ENCODE results near the gene IFT22.
"Not testable (repeated sequence)": the region's sequence is repeated elsewhere in the genome, so short reads cannot be mapped to it uniquely, and the experiment has no call there.

The IFT22 gene

DNA sequence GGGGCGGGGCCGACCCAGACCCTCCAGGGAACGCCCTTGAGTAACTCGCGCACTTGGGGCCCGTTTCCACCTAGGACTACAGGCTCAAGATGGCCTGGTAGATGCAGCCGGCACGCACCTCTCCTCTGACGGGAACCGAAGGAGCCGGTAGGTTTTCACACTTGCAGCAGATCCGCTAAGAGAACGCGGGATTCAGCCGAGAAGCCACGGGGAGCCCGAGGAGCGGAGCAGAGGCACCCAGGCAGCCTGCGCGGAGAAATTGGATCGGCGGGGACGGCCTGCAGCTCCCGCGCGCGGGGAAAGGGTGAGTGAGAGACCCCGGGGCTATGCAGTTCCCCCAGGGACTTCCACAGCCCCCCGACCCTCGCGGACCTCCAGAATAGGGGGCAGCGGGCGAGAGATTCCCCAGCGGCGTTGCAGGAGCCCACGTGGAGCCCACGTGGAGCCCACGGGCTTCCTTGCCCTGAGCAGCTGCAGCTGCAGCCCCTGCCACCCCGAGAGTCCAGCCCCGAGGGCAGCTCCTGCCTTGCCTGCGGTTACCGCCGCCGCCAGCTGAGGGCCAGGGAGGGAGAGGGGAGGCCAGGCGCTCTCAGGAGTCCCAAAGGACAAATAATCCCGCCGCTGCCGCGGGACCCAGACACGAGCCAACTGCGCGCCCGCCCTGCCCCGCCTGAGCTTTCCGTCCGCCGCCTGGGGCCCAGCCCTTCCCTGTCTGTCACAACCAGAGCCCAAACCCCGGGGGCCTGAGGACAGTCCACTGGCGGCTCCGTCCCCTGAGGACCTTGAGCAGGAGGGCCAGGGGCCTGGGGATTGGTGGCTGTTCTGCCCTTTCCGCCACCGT lies 13.1 kb downstream of the IFT22 start:
- DNase-seq = no peak

DNA sequence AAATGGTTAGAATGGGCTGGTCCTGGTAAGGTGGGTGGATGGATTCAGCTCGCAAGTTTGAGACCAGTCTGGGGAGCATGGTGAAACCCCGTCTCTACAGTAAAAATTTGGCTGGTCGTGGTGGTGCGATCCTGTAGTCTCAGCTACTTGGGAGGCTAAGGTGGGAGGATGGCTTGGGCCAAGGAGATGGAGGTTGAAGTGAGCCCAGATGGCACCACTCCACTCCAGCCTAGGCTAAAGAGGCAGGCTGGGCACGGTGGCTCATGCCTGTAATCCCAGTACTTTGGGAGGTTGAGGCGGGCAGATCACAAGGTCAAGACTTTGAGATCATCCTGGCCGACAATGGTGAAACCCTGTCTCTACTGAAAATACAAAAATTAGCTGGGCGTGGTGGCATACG lies 15.3 kb downstream of the IFT22 start:
- DNase-seq = no peak

DNA sequence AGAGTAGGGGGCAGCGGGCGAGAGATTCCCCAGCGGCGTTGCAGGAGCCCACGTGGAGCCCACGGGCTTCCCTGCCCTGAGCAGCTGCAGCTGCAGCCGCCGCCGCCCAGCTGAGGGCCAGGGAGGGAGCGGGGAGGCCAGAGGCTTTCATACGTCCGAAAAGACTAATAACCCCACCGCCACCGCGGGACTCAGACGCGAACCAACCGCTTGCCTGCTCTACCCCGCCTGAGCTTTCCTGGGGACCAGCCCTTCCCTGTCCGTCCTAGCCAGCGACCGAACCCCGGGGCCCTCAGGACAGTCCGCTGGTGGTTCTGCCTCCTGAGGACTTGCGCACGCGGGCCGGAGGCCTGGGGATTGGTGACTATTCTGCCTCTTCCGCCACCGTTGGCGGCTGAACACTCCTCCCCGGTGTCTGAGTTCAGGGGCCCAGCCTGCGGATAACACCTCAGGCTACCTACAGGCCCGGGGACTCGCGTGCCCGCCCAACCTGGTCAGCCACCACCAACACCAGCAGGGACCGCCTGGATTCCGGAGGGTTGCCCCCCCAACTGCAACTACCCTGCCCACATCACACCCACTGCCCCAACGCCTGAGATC lies 18.4 kb downstream of the IFT22 start:
- DNase-seq = no peak

DNA sequence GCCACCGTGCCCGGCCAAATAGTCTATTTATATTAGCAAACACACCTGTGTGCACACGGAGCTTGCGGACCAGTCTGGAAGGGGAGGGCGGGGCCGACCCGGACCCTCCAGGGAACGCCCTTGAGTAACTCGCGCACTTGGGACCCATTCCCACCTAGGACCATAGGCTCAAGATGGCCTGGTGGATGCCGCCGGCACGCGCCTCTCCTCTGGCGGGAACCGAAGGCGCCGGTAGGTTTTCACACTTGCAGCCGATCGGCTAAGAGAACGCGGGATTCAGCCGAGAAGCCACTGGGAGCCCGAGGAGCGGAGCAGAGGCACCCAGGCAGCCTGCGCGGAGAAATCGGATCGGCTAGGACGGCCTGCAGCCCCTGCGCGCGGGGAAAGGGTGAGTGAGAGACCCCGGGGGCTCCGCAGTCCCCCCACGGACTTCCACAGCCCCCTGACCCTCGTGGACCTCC lies 18.9 kb downstream of the IFT22 start:
- DNase-seq = no peak

DNA sequence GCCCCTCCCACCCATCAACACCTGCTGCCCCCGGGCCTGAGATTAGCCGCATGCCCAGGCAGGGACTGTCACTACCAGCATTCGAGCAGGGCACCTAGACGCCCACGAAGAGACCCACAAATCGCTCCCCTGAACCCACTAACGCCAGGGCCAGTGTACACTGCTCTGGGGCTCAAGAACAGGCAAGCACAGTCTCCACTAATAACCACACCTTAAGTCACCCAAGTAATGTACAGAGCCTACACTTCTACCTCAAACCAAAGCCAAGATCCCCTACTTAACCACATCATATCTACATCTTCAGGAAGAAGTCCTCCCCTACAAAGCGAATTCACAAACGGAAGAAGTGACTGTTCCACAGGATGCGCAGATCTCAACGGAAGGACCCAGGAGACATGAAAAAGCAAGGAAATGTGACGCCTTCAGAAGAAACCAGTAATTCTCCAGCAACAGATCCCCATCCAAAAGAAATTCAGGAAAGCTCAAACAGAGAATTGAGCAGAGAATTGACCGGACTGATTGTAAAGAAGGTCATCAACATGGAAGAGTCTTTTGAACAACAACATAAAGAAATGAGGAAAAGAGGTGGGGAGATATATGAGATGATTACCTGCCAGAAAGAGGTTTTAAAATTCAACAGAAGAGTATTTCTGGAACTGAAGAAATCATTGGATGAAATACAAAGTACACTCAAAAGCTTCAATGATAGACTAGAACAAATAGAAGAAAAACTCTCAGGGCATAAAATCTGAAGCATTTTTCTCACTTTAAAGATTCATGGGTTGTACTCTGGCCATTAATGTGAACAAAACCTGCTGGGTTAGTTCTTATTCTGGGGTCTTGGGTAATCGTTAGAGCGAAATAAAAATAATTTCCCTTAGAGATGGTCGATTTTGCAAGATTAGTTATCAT lies 20.9 kb downstream of the IFT22 start:
- no peak for DNase-seq

DNA sequence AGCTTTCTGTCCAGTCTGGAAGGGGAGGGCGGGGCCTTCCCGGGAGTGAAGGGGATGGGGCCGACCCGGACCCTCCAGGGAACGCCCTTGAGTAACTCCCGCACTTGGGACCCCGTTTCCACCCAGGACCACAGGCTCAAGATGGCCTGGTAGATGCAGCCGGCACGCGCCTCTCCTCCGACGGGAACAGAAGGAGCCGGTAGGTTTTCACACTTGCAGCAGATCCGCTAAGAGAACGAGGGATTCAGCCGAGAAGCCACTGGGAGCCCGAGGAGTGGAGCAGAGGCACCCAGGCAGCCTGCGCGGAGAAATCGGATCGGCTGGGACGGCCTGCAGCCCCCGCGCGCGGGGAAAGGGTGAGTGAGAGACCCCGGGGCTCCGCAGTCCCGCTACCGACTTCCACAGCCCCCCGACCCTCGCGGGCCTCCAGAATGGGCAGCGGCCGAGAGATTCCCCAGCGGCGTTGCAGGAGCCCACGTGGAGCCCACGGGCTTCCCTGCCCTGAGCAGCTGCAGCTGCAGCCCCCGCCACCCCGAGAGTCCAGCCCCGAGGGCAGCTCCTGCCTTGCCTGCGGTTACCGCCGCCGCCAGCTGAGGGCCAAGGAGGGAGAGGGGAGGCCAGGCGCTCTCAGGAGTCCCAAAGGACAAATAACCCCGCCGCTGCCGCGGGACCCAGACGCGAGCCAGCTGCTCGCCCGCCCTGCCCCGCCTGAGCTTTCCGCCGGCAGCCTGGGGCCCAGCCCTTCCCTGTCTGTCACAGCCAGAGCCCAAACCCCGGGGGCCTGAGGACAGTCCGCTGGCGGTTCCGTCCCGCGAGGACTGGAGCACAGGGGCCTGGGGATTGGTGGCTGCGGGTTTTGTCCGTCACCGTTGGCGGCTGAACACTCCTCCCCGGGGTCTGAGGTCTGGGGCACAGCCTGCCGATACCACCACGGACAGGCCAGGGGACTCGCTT lies 21.8 kb downstream of the IFT22 start:
- DNase-seq = no peak

DNA sequence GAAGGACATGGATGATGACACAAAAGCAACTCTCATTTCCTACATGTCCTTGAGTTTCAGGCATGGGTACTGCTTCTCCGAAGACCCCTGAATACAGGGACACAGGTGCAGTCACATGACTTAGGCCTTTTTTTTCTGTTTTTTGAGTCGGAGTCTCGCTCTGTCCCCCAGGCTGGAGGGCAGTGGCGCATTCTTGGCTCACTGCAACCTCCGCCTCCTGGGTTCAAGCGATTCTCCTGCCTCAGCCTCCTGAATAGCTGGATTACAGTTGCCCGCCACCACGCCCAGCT lies 26.8 kb downstream of the IFT22 start:
- no peak for DNase-seq

DNA sequence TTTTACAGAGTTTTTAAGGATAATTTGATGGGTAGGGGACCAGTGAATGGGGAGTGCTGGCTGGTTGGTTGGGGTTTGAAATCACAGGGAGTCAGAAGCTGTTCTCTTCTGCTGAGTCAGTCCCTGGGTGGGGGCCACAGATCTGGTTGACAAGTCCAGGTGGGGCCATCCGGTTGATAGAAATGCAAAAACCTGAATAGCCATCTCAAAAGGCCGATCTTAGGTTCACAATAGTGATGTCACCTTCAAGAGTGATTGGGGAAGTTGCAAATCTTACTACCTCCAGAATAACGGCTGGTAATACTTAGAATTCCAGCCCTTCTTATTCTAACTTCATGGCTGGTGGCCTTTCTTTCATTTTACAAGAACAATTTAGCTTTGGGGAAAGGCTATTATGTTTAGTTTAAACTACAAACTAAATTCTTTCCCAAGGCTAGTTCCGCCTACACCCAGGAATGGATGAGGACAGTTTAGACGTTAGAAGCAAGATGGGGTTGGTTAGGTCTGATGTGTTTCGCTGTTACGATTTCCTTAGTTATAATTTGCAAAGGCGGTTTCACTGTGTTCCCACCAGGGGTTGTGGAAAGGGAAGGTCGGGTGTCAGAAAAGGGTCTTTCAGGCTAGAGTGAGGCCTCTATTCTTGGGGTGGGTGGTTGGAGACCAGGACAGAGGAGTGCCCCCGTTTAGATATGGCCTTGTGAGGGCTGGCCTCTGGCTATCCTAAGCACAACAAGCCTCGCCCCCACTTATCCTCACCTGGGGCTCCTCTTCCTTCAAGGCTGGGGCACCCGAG lies 27.4 kb downstream of the IFT22 start:
- DNase-seq = no peak

DNA sequence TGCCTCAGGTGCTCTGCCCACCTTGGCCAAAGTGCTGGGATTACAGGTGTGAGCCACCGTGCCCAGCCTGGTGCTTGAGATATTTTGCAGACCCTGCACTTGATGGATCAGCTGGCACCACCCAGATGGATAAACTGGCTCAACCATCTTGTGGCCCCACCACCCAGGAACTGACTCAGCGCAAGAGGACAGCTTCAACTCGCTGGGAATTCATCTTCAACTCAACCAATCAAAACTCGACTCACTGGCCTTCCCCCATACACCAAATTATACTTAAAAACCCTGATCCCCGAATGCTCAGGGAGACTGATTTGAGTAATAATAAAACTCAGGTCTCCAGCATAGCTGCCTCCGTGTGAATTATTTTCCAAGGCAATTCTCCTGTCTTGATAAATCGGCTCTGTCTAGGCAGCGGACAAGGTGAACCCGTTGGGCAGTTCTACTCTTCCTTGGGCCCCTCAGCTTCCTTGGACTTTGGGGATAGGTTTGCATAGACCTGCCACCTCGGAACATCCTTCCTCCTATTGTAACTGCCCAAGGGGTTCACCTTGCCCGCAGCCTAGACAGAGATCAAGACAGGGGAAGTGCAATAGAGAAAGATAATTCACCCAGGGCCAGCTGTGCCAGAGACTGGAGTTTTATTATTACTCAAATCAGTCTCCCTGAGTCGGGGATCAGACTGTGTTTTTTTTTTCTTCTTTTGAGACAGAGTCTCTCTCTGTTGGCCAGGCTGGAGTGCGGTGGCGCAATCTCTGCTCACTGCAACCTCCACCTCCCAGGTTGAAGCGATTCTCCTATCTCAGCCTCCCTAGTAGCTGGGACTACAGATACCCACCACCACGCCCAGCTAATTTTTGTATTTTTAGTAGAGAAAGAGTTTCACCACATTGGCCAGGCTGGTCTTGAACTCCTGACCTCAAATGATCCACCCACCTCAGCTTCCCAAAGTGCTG lies 28.3 kb downstream of the IFT22 start:
- not testable (repeated sequence) for DNase-seq

DNA sequence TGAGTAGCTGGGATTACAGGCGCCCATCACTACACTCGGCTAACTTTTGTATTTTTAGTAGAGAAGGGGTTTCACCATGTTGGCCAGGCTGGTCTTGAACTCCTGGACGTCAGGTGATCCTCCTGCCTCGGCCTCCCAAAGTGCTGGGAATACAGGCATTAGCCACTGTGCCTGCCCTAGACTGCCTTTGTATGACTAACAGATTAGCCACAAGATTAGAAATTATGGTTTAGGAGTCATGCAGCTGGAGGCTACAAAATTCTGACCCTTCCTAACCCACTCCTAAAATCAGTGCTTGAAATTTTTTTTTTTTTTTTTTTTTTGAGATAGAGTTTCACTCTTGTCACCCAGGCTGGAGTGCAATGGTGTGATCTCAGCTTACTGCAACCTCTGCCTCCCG lies 29.0 kb downstream of the IFT22 start:
- not testable (repeated sequence) for DNase-seq

DNA sequence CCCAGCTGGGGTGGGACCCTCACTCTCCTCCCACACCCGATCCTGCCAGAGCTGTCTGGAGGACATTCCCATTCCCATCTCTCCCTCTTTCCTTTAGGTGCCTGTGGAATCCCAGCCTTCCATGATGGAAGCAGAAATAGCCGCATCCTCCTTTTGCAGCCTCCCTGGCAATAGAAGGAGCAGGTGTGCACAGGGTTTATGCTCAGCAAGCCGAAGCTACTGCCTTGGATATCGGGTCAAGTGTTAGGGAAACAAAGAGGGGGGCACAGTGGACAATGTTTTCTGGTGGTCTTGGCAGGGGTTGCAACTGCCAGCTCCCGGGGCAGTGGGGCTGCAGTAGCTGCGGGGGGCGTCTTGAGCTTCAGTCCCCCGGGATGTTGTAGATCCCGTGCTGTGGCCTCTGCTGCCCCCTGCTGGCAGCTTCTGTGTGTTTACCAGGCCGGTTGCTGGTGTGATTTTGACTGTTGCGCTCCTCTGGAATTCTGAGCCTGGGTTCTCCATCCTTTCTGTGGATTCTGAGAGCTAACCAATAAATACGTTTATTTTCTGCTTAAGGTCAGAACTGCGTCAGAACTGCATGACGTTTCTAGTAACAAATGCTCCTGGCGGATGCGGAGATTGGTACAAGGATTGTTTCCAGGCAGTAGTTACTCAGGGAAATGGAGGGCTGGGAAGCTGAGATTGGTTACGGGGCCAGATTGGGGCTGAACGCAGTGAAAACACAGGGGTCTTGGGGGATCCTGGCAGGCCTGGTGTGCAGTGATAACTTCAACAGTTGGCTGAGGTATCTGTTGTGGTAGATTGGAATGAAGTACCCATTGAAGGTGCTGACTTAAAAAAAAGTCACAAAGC lies 31.2 kb downstream of the IFT22 start:
- peak; percentile 41 for DNase-seq

DNA sequence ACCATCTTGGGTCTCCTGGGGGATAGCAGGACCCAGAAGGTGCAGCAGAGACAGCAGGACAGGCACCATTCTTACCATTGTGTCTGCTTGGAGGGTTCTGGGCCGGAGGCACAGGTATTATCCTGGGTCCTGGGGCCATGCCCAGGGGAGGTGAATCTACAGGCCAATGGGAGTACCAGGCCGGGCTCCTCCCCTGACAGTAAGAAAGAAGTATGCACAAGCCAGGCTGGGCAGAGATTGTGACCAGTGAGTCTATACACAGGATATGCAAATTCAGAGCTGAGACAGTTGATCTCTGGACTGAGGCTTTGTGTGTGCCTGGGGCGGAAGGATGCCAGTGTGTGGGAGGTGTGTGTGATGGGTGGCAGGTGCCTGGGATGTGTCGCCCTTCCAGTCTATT lies 31.9 kb downstream of the IFT22 start:
- not testable (repeated sequence) for DNase-seq

DNA sequence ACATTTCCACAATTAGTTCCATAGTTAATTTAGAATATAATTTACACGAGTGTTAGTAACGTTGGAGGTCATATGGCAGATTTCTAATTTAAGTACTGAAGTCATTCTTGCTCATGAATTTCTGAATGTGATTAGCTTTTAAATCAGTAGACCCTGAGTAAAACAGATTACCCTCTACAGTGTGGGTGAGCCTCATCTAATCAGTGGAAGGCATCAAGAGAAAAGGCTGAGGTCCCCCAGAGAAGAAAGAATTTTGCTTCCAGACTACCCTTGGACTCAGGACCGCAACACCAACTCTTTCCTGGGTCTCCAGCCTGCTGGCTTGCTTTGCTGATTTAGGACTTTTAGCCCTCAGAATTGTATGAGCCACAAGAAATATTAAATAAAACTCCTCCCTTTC lies 33.2 kb downstream of the IFT22 start:
- no peak for DNase-seq

DNA sequence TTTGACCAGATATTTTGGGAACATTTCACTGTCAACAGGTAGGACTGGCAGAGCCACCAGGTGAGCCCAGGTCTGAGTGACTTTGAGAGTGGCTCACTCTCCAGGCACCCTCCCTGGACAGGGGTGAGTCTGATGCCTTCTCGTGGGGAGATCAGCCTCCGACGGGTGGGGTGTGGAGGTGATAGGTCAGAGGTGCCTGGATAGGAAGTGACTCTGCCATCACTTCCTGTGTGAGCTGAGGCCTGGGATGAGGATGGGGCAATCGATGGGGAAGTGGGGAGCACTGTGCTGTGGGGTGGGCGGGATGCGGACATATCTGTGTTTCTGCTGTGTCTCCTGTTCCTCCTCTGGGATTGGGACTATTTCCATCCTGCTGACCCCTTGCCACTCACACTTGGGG lies 34.6 kb downstream of the IFT22 start:
- DNase-seq = no peak

DNA sequence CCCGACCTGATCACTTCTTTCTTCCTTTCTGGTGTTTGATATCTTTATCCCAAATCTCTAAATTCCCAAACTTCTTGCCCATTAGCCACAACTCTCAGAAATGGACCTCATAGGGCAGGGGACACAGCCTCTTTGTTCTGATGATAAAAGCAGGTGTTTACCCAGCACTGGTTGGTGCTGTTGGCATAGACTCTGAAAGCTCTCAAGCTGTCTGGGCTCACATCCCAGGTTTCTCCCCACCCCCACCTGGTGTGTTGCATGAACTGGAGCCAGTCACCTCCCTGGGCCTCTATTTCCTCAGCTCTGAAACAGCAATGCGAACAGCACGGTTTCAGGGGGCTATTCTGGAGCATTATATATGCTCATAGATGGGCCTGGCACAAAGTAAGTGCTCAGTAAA lies 35.7 kb downstream of the IFT22 start:
- not testable (repeated sequence) for DNase-seq

DNA sequence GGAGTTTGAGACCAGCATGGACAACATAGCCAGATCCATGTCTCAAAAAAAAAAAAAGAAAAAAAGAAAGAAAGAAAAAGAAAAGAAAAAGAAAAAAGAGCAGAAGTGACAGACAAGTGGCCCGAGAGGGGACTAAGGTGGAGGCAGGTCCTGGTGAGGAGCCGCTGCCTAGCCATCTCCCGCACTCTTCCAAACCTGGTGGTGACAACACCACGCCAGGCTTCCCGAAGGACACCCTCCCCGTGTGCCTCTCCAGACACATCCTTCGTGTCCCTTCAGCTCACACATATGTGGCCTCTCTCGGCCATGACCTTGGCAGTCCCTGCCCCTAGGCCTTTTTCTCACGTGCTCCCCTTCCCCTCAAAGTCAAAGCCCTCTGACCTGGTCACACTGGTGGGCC lies 36.4 kb downstream of the IFT22 start:
- no peak for DNase-seq

DNA sequence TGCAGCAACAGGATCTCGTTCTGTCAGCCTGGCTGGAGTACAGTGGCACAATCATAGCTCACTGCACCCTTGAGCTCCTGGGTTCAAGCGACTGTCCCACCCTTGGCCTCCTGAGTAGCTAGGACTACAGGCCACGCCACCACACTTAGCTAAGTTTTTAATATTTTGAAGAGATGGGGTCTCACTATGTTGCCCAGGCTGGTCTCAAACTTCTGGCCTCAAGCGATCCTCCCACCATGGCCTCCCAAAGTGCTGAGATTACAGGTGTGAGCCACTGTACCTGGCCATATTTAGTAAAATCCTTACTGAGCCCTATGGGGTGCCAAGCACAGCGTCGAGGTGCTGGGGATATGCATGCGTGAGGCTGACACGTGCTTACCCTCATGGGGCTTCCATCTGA lies 40.7 kb downstream of the IFT22 start:
- DNase-seq = not testable (repeated sequence)

DNA sequence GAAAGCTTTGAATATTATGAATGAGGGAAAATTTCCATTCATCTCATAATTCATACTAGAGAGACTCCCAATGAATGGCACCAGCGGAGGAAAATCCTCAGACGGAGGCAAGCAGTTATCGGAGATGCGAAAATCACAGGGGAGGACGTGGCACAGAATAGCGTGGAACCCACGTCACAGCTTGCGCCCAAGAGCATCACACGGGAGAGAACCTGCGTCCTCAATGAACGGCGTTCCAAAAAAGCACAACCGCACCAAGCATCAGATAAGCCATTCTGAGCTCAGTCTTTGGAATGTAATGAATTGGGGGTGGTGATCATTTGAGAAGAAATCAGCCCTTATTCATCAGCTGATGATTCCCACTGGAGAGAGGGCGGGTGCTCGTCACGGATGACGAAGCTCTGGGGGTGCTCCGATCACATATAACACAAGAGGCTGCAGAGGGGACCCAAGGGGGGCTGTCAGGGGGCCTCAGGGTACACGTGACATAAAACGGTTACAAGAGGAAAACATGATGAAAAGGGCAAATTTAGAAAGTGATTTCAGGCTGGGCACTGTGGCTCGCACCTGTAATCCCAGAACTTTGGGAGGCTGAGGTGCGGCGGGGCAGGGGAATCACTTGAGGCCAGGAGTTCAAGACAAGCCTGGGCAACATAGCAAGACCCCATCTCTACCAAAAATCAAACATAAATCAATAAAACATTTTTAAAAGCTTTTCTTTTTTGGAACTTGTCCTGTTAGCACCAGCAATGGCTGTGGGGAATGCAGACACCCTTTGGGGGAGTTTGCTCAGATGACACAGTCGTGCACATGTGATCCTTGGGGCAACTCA lies 42.9 kb downstream of the IFT22 start:
- DNase-seq = no peak

DNA sequence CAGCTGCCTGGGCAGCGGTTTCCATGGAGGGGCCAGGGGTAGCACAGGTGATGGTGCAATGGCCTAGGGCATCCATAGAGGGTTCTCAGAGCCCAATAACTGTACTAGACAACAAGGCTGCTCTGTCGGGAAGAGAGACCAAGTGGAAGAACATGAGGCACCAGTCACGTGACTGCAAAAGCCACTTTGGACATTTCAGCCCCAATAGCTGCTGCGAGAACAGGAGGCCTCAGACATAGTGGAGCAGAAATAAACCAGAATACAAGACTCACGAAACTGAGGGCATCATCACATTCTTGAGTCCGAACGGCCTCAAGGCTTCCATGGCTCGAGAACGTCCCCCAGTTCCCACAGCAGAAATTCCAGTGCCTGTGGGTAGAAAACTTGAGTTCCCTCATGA lies 44.5 kb downstream of the IFT22 start:
- DNase-seq = no peak

Data from CD4-positive, alpha-beta T cell treated with Interleukin-15 for 1 hour (primary cell).